Stimulated activated CD8-positive, alpha-beta memory T cell treated with anti-CD3 and anti-CD28 coated beads, Interleukin-7, amount 100 ng/mL, for 24 hours (primary cell): ENCODE data around the gene ACSF2.

Source experiments
- DNase-seq: peaks from one replicate; pipeline ENCODE4 v3.0.0-alpha.2; 2020; ENCODE audit warnings: low read depth

The ACSF2 gene

DNA sequence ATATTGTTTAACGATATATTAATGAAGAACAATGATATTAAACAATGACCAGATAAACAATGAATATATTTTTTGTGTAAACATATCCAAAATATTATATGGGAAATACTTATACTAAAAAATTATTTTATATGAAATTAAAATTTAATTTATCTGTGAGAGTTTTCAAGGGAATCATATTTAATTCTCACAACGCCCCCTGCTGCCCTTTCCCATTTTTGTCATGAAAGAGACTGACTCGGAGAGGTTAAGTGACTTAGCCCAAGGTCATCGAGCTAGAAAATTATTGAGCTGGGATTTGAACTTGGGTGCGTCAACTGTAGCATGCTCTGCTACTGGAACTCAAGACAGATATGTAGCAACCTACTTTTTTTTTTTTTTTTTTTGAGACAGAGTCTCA lies 75.0 kb downstream of the ACSF2 start:
- DNase-seq: no peak

DNA sequence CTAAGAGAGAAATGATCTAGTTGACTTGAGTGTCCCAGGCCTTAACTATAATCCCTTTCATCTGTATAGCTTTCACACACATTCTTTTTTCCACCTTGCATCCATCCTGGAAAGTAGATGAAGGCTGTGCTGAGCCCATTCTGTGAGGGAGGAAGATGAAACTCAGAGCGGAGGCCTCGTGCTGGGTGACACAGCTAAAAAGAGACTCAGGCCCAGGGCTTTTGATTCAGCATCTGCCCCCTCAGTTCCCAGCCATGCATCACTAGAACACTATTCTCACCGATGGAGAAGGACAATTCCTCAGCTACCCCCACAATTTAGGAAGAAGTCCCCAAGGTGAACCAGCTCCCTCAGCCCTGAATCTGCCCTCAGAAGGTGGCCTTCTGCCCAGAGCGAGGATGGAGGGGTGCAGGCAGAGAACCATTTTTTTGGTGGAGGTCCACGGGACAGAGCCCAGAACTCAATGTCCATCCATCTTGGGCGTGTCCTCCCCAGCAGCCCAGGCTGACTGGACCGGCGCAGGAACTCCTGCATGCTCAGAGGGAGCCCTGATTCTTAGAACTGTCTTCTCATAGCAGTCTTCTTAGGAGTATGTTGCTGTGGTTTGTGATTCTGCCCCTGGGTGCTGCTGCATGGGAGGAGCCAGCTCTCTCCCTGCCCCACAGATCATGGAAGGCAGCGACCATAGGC lies 76.4 kb downstream of the ACSF2 start:
- no peak for DNase-seq

DNA sequence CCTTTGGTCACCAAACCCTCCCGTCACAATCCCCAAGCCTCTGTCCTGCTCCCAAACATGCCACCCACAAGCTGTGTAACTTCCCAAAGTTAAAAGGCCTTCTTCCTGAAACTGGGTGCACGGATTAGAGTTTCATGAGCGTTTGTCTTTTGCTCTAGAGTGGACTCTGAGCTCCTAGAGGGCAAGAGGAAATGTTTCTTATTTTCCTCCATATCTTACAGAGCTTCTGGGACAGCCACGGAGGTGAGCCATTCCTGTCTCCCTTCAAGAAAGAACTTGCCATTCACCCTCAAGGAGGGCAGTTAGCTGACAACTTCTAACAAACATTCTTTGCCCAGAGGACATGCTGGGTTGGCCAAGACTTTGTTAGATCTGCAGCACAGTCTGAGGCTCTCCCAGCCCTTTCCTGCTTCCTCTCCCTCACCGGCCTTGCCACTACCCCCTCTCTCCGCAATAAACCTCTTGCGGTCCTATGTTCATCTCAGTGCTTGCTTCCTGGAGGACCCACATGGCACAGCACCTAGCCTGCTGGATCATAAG lies 79.6 kb downstream of the ACSF2 start:
- DNase-seq: no peak

- no peak for DNase-seq
Measured at GRCh38 chr17:50506298-50506697, 80.3 kb downstream of the ACSF2 start.

DNA sequence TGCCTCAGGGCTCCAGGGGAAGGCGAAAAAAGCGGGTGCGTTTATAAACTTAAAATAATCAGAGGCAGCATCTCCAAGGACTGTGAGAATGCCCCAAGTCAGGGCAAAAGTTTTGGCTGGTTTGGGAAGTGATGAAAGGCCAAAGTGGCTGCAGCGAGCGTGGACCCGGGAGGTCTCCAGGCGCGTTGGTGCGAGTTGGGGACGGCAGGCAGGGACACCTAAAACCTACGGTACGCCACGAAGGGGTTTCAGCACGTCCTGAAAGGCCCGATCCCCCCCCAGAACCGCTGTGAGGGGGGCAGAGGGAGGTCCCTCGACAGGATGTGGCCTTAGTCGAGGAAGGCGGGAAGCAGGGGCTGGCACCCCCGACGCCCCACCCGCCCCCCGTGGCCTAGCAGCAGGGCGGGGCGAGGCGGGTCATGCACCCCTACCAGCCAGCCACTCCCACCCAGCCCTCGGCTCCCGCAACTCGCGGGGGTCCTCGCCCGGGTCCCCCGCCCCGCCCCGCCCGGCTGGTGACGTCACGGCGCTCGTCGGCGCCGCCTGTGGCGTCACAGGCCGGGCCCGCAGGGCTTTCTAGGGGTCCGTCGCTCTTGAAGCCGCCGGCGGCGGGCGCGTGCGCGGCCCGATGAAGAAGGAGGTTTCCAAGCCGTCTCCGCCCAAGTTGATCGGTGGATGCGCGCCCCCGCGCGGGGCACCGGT lies 82.0 kb downstream of the ACSF2 start, which contains the start of gene MYCBPAP:
Gene MYCBPAP, plus strand, starts transcription at position 569 of the 702 bp plus-strand sequence. CDS start 236 bp downstream, outside the sequence.
- DNase-seq: peak; percentile 66

DNA sequence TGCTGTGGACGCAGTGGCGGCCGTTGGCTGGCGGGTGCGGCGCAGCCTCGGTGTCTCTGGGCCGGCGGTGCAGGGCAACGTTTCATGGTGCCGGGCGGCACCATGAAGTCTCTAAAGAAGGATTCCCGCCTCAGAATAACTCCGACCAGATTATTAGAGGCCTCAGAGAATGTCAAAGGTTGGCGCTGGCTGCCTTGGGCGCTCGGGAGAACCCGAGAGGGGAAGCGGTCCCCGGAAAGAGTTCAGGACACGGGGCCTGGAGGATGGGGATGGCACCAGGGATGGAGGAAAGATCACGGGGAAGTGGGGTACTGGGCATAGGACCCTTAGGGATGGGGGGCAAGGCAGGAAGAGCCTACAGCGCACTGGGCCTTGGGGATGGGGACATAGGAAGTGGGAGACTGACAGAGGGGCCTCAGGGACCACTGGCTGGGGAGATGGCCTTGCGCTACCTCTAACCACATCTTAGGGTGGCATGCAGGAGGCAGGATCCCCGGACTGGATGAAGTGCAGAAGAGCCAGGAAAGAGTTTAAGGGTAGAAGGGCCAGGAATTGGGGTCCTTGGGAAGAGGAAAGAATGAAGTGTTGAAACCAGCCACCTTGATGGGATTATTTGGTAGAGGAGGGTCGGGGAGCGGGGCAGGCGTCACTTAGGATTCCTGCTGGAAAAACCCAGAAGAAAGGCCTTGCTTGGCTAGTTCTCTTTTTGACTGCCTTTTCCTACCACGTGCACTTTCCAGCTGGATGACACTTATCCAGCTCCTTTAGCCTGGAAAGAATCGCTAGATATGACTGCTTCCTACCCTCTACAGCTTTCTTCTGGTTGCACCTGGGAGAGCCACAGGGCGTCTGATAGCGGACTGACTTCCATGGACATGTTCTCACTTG lies 82.8 kb downstream of the ACSF2 start:
- DNase-seq: no peak

DNA sequence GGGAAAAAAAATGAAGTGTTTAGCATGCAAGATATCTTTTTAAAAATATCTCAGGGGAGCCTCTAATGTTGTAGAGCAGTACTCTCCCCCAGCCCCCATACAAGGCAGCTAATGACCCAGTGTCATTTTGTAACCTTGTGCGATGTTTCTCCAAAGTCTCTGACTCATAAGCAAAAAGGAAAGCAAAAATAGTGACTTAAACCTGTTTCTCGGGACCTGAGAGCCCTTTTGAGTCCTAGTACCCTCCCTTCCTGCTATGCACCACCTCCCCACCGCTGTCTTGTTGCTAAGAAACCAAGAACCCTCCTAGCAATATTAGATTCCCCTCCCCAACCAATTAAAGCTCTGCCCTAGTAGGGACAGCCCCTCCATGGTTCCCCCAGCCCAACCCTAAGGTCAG lies 85.0 kb downstream of the ACSF2 start:
- no peak for DNase-seq

DNA sequence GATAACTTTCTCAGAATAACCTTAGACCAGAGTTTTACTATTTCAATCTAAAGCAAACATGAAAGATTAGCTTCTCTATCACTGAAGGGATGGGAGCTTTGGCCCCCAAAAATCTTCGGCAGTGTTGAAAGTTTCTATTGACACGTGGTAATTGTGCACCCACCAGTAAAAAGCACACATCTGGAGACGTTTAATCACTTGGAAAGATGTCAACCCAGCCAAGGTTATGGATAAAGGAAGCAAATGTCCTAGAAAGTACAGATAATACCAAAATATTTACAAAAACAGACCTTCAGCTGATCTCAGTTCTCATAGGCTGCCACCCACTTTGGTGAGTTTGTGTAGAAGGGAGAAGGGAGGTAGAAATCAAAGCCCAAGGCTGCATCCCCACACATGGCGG lies 87.5 kb downstream of the ACSF2 start:
- no peak for DNase-seq

DNA sequence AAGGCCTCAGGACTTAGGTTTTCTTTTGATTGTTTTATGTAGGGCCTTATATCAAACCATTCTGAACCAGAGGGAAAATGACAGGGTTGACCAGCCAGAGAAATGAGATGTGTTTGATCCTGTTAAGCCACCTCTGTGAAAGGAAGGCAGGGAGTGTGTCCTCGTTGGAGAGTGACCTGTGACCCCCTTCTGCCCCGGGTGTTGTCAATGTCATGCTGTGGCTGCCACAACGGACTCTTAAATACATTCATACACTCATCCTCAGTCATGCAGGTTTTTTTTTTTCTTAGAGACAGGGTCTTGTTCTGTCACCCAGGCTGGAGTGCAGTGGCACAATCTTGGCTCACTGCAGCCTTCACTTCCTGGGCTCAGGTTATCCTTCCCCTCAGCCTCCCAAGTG lies 88.4 kb downstream of the ACSF2 start:
- no peak for DNase-seq

GRCh38 chr17:50514936-50515702 lies 89.1 kb downstream of the ACSF2 start:
- DNase-seq: no peak

GRCh38 chr17:50517011-50517410 lies 91.0 kb downstream of the ACSF2 start:
- no peak for DNase-seq

DNA sequence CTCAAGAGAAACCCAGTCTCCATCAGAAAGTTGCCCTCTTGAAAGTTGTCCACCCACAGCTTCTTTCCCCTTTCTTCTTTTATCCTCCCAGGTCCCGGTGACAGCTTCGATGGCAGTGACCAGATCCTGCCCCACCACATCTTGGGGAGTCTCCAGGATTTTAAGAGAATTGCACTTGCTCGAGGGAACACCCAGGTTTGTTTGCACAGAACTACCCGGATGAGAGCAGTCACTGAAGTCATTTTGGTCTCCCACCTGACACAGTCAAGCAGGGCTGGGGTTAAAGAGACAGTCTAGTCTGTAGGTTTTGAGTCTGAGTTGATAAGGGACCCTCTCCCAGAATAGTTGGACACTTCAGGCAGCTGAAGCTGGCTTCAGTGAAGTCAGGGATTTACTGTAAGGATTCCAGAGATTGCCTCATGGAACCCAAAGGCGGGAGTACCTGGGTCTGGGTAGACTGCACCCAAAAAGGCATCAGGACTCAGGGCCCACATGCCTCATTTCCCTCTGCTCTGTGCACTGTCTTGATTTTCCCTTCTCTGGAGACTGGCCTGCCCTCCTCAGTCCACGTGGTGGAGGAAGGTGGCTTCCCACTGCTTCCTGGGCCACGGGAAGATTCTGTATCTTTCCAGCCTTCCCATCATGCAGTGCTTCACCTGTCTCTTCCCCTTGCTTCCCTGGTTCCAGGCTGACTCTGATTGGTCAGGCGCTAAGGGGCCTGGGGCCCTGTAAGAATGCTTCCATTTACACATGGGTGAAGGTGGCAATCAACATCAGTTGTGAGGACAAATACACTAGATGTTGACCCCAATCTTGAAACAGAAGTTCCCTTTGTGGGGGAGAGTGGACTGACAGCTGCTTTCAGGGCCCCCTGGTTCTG lies 91.7 kb downstream of the ACSF2 start:
- DNase-seq: no peak

DNA sequence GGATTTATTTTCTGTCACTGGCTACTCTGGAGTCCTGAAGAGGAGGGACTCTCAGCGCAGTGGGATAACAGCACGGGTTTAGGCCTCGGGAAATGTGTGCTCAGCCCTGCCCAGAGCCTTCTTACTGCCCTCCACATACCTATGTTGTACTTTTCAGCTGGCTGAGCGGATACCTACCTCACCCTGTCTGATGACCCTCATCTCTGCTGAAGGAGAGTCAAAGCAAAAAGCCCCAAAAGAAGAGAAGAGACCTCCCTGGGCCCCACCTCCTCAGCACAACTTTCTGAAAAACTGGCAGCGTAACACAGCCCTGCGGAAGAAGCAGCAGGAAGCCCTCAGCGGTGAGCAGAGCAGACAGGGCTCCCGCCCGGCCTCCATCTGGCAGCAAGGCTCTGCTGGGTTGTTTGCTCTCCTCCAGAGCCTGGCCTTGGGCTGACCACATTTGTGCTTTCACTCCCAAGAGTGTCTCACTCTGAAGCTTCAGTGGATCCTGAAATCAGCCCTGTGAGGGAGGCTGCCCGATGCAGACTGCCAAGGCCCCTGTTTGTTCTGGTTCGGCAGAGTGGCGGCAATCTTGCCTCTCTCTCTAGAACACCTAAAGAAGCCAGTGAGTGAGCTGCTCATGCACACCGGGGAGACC lies 92.5 kb downstream of the ACSF2 start:
- no peak for DNase-seq

- DNase-seq: no peak
Measured at GRCh38 chr17:50519141-50519834, 93.3 kb downstream of the ACSF2 start.

- DNase-seq: no peak
Measured at GRCh38 chr17:50520483-50520882, 94.5 kb downstream of the ACSF2 start.

GRCh38 chr17:50521514-50521913 lies 95.5 kb downstream of the ACSF2 start:
- no peak for DNase-seq

- DNase-seq: no peak
Measured at GRCh38 chr17:50522766-50523165, 96.7 kb downstream of the ACSF2 start.

DNA sequence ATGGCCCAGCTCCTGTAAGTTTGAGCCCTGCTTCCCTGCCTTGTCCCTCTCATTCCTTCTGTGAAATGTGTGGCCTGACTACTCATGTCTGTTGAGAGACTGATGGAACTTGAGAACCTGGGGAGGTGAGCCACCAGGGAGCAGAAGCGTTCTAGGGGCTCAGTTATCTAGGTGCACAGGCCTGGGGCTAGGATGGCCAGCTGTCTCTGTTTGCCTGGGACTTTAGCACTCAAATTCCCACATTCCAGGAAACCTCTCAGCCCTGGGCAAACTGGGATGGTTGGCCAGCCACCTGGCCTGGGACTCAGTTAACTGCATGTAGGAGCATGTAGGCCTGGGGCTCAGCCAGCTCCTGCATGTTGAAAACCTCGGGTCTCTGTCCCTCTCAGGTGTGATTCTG lies 97.2 kb downstream of the ACSF2 start:
- DNase-seq: no peak
